ENCODE data around the gene SDS. TPM values are rescaled to one million over a fixed set of nuclear protein-coding genes. Genes with fewer than 3 reads are reported as not detected.

The SDS gene
- total and polyA plus RNA-seq, 2 experiments from 2014 or later = 0.57 TPM; not detected in 1

- no peaks in the 10 kb centered on the region for H3K79me2 ChIP-seq (replicated peaks; ENCODE audit: insufficient read depth)
- no peak for ATAC-seq
Measured at GRCh38 chr12:113449839-113450238, 46.2 kb upstream of the SDS start.

More at GRCh38 chr12:113449839-113450238, 46.2 kb upstream of the SDS start:
- Histone ChIP-seq H3K27ac (ENCODE audit: low read depth) (no peak overlapping the region), H3K4me2 (no peak overlapping the region), H3K4me3 (no peak overlapping the region), H3K9me2 (ENCODE audit: insufficient read depth) (no peaks in the 10 kb centered on the region), H3K36me3 (ENCODE audit: insufficient read depth) (no peaks in the 10 kb centered on the region), H3K27me3 (ENCODE audit: insufficient read depth) (no peaks in the 10 kb centered on the region), H3F3A (replicated peaks; ENCODE audit: low read depth) (no peaks in the 10 kb centered on the region), H4K20me1 (replicated peaks; ENCODE audit: insufficient read depth) (0 out of 2 replicates have a peak, but pooled peaks cover 4% of the 10 kb centered on the region), H3K4me1 (ENCODE audit: insufficient read depth) (no peaks in the 10 kb centered on the region), H2AFZ (no peak overlapping the region)
- H3K36me3 Mint-ChIP-seq (ENCODE audit: low read depth) = no peaks in the 10 kb centered on the region
- H3K4me1 Mint-ChIP-seq = peaks cover 5% of the 10 kb centered on the region; the same call in 2 of the 3 replicates
- TF ChIP-seq ZNF331 (CRISPR knock-in tag; IDR thresholded peaks at IDR 0.05; ENCODE audit: low read depth) (no peak), CTCF (conservative IDR thresholded peaks at IDR 0.05; ENCODE audit: low read depth in 2 of 2) (no peak), POLR2AphosphoS5 (IDR thresholded peaks at IDR 0.05; ENCODE audit: low read depth) (no peak), ZNF114 (CRISPR knock-in tag; IDR thresholded peaks at IDR 0.05) (no peak), STAT1 (IDR thresholded peaks at IDR 0.05; ENCODE audit: unreplicated experiment) (no peak), CREB1 (CRISPR knock-in tag; IDR thresholded peaks at IDR 0.05; ENCODE audit: low read depth) (no peak)
- TF ChIP-seq, protein P1, sequence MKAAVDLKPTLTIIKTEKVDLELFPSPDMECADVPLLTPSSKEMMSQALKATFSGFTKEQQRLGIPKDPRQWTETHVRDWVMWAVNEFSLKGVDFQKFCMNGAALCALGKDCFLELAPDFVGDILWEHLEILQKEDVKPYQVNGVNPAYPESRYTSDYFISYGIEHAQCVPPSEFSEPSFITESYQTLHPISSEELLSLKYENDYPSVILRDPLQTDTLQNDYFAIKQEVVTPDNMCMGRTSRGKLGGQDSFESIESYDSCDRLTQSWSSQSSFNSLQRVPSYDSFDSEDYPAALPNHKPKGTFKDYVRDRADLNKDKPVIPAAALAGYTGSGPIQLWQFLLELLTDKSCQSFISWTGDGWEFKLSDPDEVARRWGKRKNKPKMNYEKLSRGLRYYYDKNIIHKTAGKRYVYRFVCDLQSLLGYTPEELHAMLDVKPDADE (IDR thresholded peaks at IDR 0.05) = no peak
- TF ChIP-seq, protein P2, sequence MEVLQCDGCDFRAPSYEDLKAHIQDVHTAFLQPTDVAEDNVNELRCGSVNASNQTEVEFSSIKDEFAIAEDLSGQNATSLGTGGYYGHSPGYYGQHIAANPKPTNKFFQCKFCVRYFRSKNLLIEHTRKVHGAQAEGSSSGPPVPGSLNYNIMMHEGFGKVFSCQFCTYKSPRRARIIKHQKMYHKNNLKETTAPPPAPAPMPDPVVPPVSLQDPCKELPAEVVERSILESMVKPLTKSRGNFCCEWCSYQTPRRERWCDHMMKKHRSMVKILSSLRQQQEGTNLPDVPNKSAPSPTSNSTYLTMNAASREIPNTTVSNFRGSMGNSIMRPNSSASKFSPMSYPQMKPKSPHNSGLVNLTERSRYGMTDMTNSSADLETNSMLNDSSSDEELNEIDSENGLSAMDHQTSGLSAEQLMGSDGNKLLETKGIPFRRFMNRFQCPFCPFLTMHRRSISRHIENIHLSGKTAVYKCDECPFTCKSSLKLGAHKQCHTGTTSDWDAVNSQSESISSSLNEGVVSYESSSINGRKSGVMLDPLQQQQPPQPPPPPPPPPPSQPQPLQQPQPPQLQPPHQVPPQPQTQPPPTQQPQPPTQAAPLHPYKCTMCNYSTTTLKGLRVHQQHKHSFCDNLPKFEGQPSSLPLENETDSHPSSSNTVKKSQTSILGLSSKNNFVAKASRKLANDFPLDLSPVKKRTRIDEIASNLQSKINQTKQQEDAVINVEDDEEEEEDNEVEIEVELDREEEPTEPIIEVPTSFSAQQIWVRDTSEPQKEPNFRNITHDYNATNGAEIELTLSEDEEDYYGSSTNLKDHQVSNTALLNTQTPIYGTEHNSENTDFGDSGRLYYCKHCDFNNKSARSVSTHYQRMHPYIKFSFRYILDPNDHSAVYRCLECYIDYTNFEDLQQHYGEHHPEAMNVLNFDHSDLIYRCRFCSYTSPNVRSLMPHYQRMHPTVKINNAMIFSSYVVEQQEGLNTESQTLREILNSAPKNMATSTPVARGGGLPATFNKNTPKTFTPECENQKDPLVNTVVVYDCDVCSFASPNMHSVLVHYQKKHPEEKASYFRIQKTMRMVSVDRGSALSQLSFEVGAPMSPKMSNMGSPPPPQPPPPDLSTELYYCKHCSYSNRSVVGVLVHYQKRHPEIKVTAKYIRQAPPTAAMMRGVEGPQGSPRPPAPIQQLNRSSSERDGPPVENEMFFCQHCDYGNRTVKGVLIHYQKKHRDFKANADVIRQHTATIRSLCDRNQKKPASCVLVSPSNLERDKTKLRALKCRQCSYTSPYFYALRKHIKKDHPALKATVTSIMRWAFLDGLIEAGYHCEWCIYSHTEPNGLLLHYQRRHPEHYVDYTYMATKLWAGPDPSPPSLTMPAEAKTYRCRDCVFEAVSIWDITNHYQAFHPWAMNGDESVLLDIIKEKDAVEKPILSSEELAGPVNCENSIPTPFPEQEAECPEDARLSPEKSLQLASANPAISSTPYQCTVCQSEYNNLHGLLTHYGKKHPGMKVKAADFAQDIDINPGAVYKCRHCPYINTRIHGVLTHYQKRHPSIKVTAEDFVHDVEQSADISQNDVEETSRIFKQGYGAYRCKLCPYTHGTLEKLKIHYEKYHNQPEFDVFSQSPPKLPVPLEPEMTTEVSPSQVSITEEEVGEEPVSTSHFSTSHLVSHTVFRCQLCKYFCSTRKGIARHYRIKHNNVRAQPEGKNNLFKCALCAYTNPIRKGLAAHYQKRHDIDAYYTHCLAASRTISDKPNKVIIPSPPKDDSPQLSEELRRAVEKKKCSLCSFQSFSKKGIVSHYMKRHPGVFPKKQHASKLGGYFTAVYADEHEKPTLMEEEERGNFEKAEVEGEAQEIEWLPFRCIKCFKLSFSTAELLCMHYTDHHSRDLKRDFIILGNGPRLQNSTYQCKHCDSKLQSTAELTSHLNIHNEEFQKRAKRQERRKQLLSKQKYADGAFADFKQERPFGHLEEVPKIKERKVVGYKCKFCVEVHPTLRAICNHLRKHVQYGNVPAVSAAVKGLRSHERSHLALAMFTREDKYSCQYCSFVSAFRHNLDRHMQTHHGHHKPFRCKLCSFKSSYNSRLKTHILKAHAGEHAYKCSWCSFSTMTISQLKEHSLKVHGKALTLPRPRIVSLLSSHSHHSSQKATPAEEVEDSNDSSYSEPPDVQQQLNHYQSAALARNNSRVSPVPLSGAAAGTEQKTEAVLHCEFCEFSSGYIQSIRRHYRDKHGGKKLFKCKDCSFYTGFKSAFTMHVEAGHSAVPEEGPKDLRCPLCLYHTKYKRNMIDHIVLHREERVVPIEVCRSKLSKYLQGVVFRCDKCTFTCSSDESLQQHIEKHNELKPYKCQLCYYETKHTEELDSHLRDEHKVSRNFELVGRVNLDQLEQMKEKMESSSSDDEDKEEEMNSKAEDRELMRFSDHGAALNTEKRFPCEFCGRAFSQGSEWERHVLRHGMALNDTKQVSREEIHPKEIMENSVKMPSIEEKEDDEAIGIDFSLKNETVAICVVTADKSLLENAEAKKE (CRISPR knock-in tag; IDR thresholded peaks at IDR 0.05) = no peak
- no peak overlapping the region for H3K4me3 Mint-ChIP-seq
- H3K27me3 Mint-ChIP-seq (ENCODE audit: insufficient read depth, low read depth, poor library complexity) = peaks cover 11% of the 10 kb centered on the region
- no peak overlapping the region for H3K27ac Mint-ChIP-seq
- DNase-seq (ENCODE audit: low spot score) = no peak
- H3K9me3 Mint-ChIP-seq = no peaks in the 10 kb centered on the region

Data from GM23338 (cell line).